GM20000 (cell line): ENCODE measurements around the gene MRPL14.

ENCODE experiments used
- DNase-seq: peaks from one replicate; pipeline ENCODE4 v3.0.0; 2012; ENCODE audit warnings: low spot score
- TF ChIP-seq, protein P1 (sequence below): IDR thresholded peaks from 2 replicates; pipeline ENCODE4 v1.5.1; 2012; ENCODE audit warnings: mild to moderate bottlenecking, control low read depth; ENCODE audit errors: extremely low read depth, missing control alignments

Gene MRPL14

DNA sequence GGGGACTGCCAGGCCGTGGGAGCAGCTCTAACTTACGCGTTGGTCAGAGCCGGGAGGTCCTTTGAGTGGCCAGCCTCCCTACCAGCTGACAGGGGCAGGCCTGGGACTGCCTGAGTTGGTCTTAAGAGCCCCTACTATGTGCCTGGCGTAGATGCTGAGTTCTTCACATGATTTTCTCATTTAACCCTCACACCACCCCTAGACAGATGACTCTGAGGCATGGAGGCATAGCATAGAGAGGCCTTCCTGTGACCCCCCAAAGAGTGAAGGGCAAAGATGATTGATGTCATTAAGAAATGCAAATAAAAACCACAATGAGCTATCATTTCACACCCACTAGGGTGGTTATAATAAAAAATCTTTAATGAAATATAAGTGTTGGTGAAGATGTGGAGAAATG lies 36.8 kb downstream of the MRPL14 start:
- no peak for DNase-seq
- TF ChIP-seq, protein P1, sequence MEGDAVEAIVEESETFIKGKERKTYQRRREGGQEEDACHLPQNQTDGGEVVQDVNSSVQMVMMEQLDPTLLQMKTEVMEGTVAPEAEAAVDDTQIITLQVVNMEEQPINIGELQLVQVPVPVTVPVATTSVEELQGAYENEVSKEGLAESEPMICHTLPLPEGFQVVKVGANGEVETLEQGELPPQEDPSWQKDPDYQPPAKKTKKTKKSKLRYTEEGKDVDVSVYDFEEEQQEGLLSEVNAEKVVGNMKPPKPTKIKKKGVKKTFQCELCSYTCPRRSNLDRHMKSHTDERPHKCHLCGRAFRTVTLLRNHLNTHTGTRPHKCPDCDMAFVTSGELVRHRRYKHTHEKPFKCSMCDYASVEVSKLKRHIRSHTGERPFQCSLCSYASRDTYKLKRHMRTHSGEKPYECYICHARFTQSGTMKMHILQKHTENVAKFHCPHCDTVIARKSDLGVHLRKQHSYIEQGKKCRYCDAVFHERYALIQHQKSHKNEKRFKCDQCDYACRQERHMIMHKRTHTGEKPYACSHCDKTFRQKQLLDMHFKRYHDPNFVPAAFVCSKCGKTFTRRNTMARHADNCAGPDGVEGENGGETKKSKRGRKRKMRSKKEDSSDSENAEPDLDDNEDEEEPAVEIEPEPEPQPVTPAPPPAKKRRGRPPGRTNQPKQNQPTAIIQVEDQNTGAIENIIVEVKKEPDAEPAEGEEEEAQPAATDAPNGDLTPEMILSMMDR, result no peak

DNA sequence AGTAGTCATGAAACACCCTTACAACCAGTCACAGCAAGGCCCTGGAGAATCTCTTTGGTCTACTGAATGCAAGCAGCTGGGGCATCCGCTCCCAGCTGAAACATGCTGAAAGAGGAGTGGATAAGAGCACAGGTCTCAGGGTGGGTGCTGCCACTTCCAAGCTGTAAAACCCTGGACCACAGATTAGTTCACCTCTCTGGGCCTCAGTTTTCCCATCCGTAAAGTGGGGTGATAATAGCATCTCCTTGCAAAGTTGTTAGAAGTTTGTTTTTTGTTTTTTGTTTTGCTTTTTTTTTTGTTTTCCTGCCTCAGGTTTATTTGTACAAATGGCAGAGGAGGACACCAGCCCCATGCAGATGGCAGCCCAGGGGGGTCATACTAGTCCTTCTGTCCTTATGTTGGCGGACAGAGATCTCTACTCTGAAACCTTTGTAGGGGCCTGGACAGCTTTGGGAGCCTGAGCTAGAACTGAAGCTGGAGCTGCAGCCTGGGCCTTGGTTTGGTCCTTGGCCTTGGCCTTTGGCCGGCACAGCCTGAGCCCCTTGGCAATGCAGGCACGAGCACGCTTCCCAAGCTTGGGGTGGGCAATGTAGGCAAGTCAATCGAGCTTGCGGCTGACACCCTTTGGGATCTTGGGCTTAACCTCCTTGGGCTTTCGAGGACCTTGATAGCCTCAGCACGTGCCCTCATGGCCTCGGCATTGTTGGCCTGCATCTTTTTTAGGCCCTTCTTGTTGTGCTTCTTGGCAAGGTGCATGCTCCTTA lies 38.2 kb downstream of the MRPL14 start:
- no peak for DNase-seq

GRCh38 chr6:44087623-44088022 lies 39.6 kb downstream of the MRPL14 start:
- DNase-seq, result no peak
- TF ChIP-seq, protein P1, result no peak

More for the DNA sequence above, 38.2 kb downstream of the MRPL14 start:
- TF ChIP-seq, protein P1, result no peak

GRCh38 chr6:44086931-44087574 lies 40.2 kb downstream of the MRPL14 start:
- TF ChIP-seq, protein P1, result no peak
- no peak for DNase-seq

DNA sequence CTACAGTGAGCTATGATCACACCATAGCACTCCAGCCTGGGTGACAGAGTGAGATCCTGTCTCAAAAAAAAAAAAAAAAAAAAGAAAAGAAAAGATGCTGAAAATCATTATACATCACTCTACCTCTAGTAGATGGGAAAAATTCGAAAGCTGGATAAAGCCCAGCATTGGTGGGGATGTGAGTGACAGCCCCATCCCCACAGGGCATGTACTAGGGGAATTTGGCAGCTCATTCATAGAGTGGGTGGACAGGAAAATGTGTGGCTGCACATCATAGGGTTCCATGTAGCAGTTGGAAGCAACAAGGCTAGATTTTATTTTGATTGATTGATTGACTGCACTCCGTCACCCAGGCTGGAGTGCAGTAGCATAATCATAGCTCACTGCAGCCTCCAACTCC lies 42.0 kb downstream of the MRPL14 start:
- no peak for DNase-seq
- TF ChIP-seq, protein P1, result no peak

GRCh38 chr6:44084231-44085014 lies 42.8 kb downstream of the MRPL14 start:
- TF ChIP-seq, protein P1, result no peak
- DNase-seq, result no peak

- DNase-seq, result no peak
- TF ChIP-seq, protein P1, result no peak
Measured at GRCh38 chr6:44082872-44083321, 44.4 kb downstream of the MRPL14 start.
